Measurements from ENCODE around the gene PTGR2.
"Not testable (repeated sequence)": the region's sequence is repeated elsewhere in the genome, so short reads cannot be mapped to it uniquely, and the experiment has no call there.

PTGR2 gene

DNA sequence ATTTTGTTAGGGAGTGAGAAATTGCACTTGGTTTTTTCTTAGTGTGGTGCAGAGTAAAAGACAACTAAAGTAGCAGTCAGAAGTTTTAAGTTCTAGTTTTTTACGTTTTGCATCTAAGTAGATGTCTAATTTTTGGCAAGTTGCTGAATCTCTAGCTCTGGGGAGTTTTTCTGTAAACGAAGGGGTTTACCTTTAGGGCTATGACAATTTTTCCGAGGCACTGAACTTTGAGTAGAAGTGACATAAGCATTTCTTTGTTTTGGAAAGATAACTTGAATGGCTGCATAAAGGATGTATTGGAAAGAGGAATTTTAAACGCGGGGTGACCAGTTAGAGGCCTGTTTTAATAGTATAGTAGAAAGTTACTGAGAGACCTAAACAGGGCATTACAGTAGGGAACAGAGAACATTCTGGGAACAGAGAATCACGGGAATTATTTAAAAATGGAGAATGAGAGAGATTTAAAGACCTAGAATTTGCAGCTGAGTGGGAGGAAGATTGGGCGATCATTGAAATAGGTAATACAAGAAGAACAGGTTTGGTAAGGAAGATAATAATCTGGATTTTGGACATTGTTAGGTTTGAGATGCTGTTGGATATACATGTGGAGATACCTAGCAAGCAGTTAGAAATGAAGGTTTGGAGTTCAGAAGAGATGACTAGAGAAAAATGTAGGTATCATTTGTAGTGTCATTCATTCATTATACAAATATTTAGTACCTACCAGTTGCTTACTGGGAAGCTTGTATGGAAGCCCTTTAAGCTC, 36.2 kb downstream of the PTGR2 start:
- no peak for DNase-seq

GRCh38 chr14:73888460-73888725, 36.8 kb downstream of the PTGR2 start:
- no peak for DNase-seq

- no peak for DNase-seq
Measured at GRCh38 chr14:73888971-73889370, 37.3 kb downstream of the PTGR2 start.

DNA sequence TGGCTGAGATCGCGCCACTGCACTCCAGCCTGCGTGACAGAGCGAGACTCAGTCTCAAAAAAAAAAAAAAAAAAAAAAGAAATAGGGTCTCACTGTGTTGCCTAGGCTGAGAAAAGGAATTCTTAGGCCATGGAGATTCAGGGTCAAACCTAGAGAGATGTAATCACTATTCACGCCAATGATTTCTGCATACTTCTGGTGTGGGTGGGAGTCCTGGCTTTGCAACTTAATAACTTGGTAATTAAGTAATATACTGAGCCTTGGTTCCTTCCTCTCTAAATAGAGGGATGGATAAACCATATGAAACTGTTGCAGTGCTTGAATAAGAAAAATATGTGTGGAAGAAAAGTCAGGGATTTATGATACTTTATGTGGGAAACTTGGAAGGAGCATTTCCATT, 37.7 kb downstream of the PTGR2 start:
- no peak for DNase-seq

- DNase-seq, result not testable (repeated sequence)
Measured at GRCh38 chr14:73894180-73894687, 42.6 kb downstream of the PTGR2 start.

- DNase-seq, result no peak
Measured at GRCh38 chr14:73895939-73896338, 44.3 kb downstream of the PTGR2 start.

DNA sequence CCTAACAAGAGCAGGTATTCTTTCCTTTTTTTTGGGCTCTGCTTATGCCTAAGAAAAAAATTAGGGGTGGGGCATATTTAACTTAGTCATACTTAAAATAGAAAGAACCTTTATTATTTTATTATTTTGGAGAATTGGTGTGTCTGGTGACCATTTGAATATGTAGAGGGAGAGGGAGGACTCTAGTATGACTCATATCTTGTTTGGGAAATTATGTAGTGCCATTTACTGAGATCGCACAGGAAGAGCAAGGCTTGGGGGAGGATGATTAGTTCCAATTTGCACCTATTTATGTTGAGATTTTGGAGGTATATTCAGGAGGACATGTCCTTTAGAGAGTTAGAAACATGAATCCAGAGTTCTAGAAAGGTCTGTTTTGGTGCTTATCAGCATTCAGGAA, 44.9 kb downstream of the PTGR2 start:
- DNase-seq, result no peak

DNA sequence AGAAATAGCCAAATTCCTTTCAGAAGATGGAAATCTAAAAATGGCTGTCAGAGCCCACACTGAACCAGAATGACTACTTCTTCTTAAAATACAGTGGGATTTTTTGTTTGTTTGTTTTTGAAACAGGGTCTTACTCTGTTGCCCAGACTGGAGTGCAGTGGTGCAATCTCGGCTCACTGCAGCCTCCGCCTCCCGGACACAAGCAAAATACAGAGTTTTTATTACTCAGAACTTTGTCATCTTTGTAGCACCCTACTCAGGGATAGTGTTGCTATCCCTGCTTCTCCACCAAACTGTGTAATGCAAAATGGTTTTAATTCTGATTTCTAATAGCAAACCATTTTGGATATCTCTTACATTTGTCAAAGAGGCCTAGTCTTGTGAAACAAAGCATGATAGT, 51.4 kb downstream of the PTGR2 start:
- no peak for DNase-seq

- DNase-seq, result no peak
Measured at GRCh38 chr14:73909681-73910080, 58.0 kb downstream of the PTGR2 start.

- DNase-seq, result no peak
Measured at GRCh38 chr14:73913256-73913655, 61.6 kb downstream of the PTGR2 start.

DNA sequence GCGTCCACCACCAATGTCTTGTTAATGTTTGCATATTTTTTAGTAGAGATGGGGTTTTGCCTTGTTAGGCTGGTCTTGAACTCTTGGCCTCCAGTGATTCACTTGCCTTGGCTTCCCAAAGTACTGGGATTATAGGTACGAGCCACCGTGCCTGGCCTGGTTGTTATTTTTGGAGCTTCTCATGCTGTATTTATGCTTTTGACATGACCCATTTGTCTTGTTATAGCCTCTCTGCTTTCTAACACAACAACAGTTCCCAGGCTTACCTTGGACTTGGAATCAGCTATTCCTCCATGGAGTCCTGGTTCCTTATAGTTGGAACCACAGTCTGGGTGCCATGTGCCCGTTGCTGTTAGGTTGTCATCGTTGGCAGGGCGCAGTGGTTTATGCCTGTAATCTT, 64.7 kb downstream of the PTGR2 start:
- DNase-seq, result no peak

GRCh38 chr14:73919457-73919856, 67.8 kb downstream of the PTGR2 start:
- DNase-seq, result not testable (repeated sequence)

DNA sequence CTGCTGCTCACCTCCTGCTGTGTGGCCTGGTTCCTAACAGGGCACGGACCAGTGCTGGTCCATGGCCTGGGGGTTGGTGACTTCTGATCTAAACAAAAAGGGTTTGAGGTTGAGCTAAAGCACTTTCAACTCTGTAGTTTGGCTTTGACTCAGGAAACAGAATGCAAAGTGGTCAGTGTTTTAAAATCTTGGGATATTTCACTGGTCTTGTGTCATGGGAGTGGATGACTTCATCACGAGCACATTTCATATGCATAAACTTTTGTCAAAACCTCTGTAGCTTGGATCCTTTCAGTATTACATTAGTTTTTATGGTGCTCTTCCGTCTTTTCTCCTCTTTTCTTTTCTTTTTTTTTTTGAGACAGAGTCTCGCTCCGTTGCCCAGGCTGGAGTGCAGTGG, 72.7 kb downstream of the PTGR2 start:
- DNase-seq, result no peak
